C4-2B (cell line): ENCODE measurements around the gene CAPN7.

Experiments
- H3K27ac ChIP-seq: fragments of 450-650 bp; 2 replicates; pipeline ENCODE4 v1.5.1; 2017
- CTCF ChIP-seq: fragments of 450-650 bp; conservative IDR thresholded peaks from 2 replicates; pipeline ENCODE4 v1.5.1; 2017; ENCODE audit warnings: mild to moderate bottlenecking
- ZFX ChIP-seq: fragments of 450-650 bp; IDR thresholded peaks from 2 replicates; pipeline ENCODE4 v1.6.1; 2017

Gene CAPN7

DNA sequence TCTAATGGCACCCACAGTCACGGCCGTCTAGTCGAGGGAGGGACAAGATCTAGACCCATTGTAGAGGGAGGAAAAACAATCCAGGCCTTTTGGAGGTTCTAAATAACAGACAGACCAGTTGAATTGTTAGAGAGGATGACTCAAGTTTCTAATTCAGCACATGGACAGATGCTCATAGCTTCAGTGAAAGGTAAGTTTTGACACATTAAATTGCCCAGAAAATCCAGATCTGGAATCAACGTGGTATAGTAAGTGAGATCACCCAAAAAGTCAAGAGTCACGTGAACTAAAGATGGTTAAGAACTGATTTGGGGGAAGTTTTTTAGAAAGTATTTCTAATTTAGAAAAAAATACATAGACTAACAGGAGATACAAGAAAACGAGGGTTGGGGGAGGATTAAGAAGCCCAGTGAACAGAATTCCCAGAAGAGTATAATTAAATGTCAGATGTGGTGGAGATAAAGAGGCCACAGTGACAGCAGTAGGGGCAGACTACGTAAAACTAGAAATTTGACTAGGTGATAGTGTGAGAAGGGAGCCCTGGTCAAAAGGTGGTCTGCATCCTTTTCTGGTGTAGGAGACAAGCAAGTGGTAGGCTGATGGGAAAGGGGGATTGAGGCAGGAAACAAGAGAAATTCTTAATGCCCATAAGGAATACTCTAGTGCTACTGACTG, 47.1 kb downstream of the CAPN7 start:
- no peak overlapping the region for H3K27ac ChIP-seq
- TF ChIP-seq CTCF (no peak), ZFX (no peak)

GRCh38 chr3:15255215-15255614, 49.2 kb downstream of the CAPN7 start:
- TF ChIP-seq CTCF (no peak), ZFX (no peak)
- no peak overlapping the region for H3K27ac ChIP-seq

DNA sequence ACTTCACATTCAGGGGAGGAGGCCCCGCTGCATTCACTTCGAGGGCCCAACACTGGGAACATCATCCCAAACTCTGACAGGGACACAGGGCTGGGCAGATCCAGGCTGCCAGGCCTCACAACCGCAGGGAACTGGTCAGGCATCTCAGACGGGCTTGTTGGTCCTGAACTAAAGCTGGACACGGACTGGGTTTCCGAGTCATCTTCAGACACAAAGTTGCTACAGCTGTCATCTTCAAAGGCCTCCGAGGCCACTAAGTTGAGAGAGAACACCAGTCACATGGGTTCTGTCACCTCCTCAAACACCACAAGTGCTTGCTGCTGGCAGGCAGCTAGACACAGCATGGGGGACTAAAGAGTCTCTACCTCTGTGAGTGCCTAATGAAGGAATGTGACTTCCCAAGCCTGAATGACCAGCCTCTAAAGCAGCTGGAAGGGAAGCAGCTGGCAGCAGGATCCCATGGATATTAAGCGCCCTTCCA, 50.9 kb downstream of the CAPN7 start:
- no peak overlapping the region for H3K27ac ChIP-seq
- TF ChIP-seq CTCF (no peak), ZFX (no peak)

DNA sequence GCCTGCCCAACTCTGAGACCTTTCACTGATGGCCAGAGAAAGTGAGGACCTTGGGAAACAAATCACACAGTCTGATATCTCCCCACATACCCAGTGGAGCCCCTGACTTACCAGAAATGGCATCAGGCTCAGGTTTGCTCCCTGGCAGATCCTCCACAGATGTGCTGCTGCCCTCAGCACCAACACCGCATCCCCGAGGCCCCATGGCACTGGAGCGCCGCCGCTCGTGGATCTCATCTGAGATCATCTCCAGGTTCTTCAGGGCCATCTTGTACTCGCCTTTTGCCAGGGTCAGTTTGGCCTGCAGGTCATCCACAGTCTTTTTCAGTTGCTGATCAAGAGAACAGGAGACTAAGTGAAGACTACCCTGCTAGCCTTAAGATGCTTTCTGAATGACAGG, 52.7 kb downstream of the CAPN7 start:
- no peak overlapping the region for H3K27ac ChIP-seq
- TF ChIP-seq CTCF (no peak), ZFX (no peak)

DNA sequence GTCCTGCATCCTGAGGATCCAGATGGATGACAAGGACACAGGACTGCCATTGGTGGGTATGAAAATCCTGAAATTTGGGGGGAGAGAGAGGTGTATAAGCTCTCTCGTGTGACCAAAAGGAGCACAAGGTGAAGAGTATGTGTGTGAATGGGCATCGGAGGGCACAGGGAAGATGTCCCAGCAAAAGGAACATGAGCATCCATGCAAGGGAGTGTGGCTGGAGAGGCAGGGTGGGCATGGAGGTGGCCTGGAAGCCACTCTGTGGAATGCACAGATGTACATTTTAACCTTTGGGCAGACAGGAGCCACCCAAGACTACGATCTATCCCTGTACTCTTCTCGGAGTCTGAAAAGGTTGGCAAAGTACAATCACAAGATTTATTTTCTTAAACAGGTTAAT, 54.5 kb downstream of the CAPN7 start:
- TF ChIP-seq ZFX, result no peak
- TF ChIP-seq CTCF, result no peak
- H3K27ac ChIP-seq, result no peak overlapping the region

GRCh38 chr3:15261274-15261673, 55.2 kb downstream of the CAPN7 start:
- no peak for TF ChIP-seq ZFX
- no peak for TF ChIP-seq CTCF

GRCh38 chr3:15262021-15262420, 56.0 kb downstream of the CAPN7 start:
- H3K27ac ChIP-seq, result no peak overlapping the region
- TF ChIP-seq CTCF, result no peak
- TF ChIP-seq ZFX, result no peak

More at GRCh38 chr3:15261274-15261673, 55.2 kb downstream of the CAPN7 start:
- no peak overlapping the region for H3K27ac ChIP-seq
